ENCODE measurements around the gene EPC2.

Gene EPC2

DNA sequence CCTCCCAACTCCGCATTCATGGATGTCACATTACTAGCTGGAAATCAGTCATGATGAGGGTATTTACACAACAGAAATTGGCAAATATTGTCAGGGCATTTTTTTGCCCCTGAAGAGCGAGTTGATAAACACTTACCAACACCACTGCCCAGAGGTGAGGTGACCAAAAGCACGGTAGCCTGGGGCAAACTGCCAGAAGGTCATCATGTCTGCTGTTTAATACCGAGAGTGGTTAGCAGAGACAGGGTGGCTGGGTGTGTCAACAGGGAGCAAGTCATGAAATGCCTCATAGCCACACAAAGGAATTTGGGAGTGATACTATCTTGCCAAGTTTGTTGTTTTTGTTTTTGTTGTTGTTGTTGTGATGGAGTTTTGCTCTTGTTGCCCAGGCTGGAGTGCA lies 37.0 kb upstream of the EPC2 start:
- no peak overlapping the region for H3K27ac ChIP-seq
- no peak for TF ChIP-seq ZFX (IDR thresholded peaks at IDR 0.05)
- TF ChIP-seq, protein P1, sequence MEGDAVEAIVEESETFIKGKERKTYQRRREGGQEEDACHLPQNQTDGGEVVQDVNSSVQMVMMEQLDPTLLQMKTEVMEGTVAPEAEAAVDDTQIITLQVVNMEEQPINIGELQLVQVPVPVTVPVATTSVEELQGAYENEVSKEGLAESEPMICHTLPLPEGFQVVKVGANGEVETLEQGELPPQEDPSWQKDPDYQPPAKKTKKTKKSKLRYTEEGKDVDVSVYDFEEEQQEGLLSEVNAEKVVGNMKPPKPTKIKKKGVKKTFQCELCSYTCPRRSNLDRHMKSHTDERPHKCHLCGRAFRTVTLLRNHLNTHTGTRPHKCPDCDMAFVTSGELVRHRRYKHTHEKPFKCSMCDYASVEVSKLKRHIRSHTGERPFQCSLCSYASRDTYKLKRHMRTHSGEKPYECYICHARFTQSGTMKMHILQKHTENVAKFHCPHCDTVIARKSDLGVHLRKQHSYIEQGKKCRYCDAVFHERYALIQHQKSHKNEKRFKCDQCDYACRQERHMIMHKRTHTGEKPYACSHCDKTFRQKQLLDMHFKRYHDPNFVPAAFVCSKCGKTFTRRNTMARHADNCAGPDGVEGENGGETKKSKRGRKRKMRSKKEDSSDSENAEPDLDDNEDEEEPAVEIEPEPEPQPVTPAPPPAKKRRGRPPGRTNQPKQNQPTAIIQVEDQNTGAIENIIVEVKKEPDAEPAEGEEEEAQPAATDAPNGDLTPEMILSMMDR (conservative IDR thresholded peaks at IDR 0.05) = no peak

DNA sequence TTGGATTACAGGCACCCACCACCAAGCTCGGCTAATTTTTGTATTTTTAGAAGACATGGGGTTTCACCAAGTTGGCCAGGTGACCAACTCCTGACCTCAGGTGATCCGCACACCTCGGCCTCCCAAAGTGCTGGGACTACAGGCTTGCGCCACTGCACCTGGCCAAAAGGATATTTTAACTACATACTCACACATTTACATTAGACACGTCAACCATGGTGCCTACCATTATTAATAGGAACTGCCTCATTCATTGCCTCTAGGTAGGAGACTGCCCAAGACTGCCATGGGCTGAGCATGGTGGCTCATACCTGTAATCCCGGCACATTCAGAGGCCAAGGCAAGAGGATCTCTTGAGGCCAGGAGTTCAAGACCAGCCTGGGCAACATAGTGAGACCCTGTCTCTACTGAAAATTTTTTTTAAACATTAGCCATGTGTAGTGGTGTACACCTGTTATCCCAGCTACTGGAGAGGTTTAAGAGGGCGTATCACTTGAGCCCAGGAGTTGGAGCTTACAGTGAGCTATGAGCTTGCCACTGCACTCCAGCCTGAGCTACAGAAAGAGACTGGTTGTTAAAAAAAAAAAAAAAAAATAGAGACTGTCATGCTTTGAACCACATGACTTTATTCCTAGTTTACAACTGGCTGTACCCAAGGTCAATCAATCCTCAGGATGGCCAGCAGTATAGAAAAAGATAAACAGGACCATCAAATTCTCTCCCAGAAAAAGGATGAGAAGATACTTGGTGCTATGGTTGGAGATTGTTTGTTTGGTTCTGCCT lies 31.1 kb upstream of the EPC2 start:
- no peak overlapping the region for H3K27ac ChIP-seq
- no peak for TF ChIP-seq ZFX (IDR thresholded peaks at IDR 0.05)
- TF ChIP-seq, protein P1 (conservative IDR thresholded peaks at IDR 0.05) = no peak

DNA sequence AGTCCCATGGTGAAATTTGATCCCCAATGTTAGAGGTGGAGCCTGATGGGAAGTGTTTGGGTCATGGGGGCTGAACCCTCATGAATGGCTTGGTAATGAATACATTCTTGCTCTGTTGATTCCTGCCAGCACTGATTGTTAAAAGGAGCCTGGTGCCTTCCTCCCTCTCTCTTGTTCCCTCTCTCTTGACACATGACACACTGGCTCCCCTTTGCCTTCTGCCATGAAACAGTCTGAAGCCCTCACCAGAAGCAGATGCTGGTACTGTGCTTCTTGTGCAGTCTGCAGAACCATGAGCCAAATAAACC lies 30.6 kb upstream of the EPC2 start:
- H3K27ac ChIP-seq = no peak overlapping the region
- TF ChIP-seq, protein P1 (conservative IDR thresholded peaks at IDR 0.05) = no peak
- TF ChIP-seq ZFX (IDR thresholded peaks at IDR 0.05) = no peak

DNA sequence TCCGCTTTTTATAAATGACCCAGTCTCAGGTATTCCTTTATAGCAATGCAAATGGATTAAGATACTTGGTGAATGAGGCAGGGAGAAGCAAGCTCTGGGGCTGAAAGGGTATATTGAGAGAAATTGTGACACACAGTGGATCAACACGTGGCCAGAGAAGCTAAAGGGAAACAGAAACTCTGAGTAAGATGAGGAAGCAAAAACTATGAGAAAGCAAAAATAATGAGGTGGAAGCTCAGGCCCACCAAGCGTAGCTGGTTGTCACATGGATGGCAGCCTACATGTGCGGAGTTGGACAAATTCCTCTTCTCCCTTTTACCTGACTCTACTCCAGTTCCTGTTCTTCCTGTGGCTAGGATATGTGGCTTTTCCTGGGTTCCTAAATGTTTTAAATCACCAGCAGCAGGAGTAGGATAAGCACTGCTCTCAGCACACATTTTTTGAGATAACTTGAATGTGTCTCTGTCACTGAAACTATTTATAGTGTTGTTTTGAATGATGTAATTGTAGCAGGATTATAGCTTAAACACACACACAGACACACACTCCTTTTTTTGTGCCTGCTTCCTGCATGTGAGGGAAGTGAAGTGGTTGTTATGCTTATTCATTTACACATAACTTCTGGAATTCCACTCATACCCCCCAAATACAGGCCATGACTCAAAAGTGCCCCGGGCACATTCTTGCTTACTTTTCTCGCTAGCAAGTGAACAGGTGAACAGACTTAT lies 30.1 kb upstream of the EPC2 start:
- H3K27ac ChIP-seq = no peak overlapping the region

DNA sequence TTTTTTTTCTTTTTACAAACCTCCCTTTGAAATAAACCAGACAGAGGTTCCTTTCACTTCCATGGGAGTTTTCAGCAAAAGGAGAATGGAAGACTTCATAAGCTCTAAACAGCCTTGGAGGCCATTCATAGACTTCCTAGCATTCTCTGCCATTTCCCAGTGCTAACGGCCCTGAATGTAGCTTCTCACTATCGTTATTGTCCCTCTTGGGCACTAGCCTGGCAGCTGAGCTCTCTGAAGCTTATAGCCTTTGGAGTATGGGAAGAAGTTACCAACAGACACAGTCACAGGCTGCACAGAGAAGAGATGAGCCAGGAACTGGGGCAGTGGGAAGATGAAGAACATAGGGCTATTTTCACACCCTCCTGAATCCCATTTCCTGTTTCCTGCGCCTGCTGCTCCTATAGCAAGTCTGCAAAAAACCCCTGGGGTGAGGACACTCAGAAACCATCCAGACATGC lies 29.1 kb upstream of the EPC2 start:
- TF ChIP-seq ZFX (IDR thresholded peaks at IDR 0.05) = no peak
- TF ChIP-seq, protein P1 (conservative IDR thresholded peaks at IDR 0.05) = no peak
- no peak overlapping the region for H3K27ac ChIP-seq

More for the DNA sequence above, 30.1 kb upstream of the EPC2 start:
- no peak for TF ChIP-seq ZFX (IDR thresholded peaks at IDR 0.05)
- TF ChIP-seq, protein P1 (conservative IDR thresholded peaks at IDR 0.05) = no peak

DNA sequence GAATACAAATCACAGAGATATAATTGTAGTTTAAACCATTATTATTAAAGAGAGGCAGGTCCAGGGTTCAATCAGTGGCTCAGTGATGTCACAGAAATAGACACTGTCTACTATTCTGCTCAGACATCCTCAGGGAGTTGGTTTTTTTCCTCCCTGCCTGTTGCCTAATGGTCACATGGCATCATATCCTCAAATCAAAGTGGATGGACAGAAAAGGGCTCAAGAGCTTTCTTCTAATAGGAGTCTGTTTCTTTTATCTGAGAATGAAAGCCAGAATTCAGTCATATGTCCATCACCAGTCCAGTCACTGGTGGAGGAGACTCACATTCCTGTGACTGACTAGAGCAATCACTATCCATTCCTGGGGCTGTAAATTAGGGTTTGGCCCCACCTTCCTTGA lies 27.9 kb upstream of the EPC2 start:
- no peak overlapping the region for H3K27ac ChIP-seq
- TF ChIP-seq ZFX (IDR thresholded peaks at IDR 0.05) = no peak
- TF ChIP-seq, protein P1 (conservative IDR thresholded peaks at IDR 0.05) = no peak

DNA sequence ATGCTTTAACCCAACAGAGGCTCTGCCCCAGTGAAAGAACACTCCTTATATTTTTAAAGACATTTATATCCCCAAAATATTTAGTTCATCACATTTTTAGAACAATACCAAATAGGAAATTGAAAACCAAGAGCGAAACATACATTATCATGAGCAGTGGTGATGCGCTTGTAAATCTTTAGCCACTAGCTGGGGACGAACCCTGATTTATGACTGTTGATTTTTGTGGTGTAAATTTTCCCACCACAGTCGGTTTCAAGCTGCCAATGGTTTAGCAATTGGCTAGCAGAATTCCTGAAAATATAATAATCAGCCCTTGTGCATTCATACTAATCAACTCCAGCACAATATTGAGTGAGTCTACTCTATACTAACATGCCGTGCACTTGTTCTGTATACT lies 27.3 kb upstream of the EPC2 start:
- TF ChIP-seq, protein P1 (conservative IDR thresholded peaks at IDR 0.05) = no peak
- no peak for TF ChIP-seq ZFX (IDR thresholded peaks at IDR 0.05)
- H3K27ac ChIP-seq = no peak overlapping the region

Measured in C4-2B (cell line).